B cell (primary cell): Measurements from ENCODE around the gene DCAF4. TPM values are rescaled to one million over a fixed set of nuclear protein-coding genes. Genes with fewer than 3 reads are reported as not detected.

Source experiments
- ATAC-seq: fragments of 200-7000 bp; cut with Tn5 transposase; one replicate; pipeline ENCODE4 v1.10.0; 2021; ENCODE audit warnings: low read depth, mild to moderate bottlenecking, moderate number of reproducible peaks, moderate library complexity
- CTCF ChIA-PET: fragments of 350-600 bp; sonication (Branson Sonifier 250); formaldehyde crosslinking; loops from one replicate; lab custom pipeline; 2021; ENCODE audit warnings: antibody characterized with exemption, inconsistent platforms; lab: Charles Lee
- POLR2A ChIA-PET: fragments of 350-600 bp; sonication (Branson Sonifier 250); formaldehyde crosslinking; loops from one replicate; lab custom pipeline; 2021; ENCODE audit warnings: antibody characterized with exemption; lab: Charles Lee
- DNase-seq: peaks from one replicate; pipeline ENCODE4 v3.0.0; 2013
- H2AFZ ChIP-seq: 2 replicates; pipeline ENCODE4 v1.6.1; 2012; ENCODE audit warnings: mild to moderate bottlenecking, low read depth, low read length; ENCODE audit not compliant: insufficient read depth, poor library complexity, severe bottlenecking
- H3K27ac ChIP-seq, 2 donors: 1 replicate in 1 of 2; 2 replicates in 1 of 2; pipeline ENCODE4 v1.5.1; 2012 to 2013; ENCODE audit warnings: low read length in 2 of 2, mild to moderate bottlenecking in 2 of 2, moderate library complexity in 1 of 2
- H3K27me3 ChIP-seq, 4 experiments: fragments of 200-600 bp in 1 of 4; sonication (generic) in 1 of 4; replicated peaks in 1 of 4; 1 replicate in 2 of 4; 2 replicates in 2 of 4; pipeline versions ENCODE4 v1.6.1 to v1.7.0; 2013 to 2016; ENCODE audit warnings: low read length in 3 of 4, mild to moderate bottlenecking in 2 of 4, mixed read lengths in 1 of 4, moderate library complexity in 1 of 4; ENCODE audit not compliant: insufficient read depth in 4 of 4, control insufficient read depth in 3 of 4; ENCODE audit errors: control extremely low read depth in 1 of 4
- H3K36me3 ChIP-seq, 2 experiments: replicated peaks in 1 of 2; 1 replicate in 1 of 2; 2 replicates in 1 of 2; pipeline versions ENCODE4 v1.6.1 to v1.7.1; 2013; ENCODE audit warnings: low read length in 1 of 2; ENCODE audit not compliant: insufficient read depth in 2 of 2, control insufficient read depth in 1 of 2; ENCODE audit errors: control extremely low read depth in 1 of 2, extremely low read depth in 1 of 2
- H3K4me1 ChIP-seq, 2 donors: fragments of 200-600 bp in 1 of 2; sonication (generic) in 1 of 2; 1 replicate in 1 of 2; 2 replicates in 1 of 2; pipeline versions ENCODE4 v1.5.1 to v1.6.1; 2013 to 2017; ENCODE audit warnings: low read length in 2 of 2; ENCODE audit not compliant: control insufficient read depth in 2 of 2, insufficient read depth in 2 of 2
- H3K4me2 ChIP-seq: replicated peaks from 2 replicates; pipeline ENCODE3; 2012; ENCODE audit warnings: mild to moderate bottlenecking, low read depth, low read length; ENCODE audit not compliant: poor library complexity, severe bottlenecking
- H3K4me3 ChIP-seq, 5 experiments: fragments of 200-600 bp in 1 of 5; sonication (generic) in 1 of 5; 1 replicate in 3 of 5; 2 replicates in 2 of 5; pipeline versions ENCODE4 v1.5.1 to v1.7.0; 2011 to 2016; ENCODE audit warnings: low read length in 4 of 5, mild to moderate bottlenecking in 4 of 5, low read depth in 2 of 5, control low read depth in 1 of 5, moderate library complexity in 1 of 5; ENCODE audit not compliant: insufficient read depth in 1 of 5; ENCODE audit errors: control extremely low read depth in 1 of 5, extremely low read depth in 1 of 5
- H3K79me2 ChIP-seq: fragments of 200-600 bp; sonication (generic); one replicate; pipeline ENCODE4 v1.6.0; 2016; ENCODE audit warnings: low read length; ENCODE audit not compliant: control insufficient read depth, insufficient read depth
- H3K9ac ChIP-seq: fragments of 200-600 bp; sonication (generic); 2 replicates; pipeline ENCODE4 v1.6.1; 2017; ENCODE audit warnings: mild to moderate bottlenecking, low read length, moderate library complexity
- H3K9me3 ChIP-seq, 3 donors: one replicate each; pipeline versions ENCODE4 v1.6.1 to v1.7.1; 2013; ENCODE audit warnings: low read length in 2 of 3; ENCODE audit not compliant: control insufficient read depth in 2 of 3, insufficient read depth in 1 of 3; ENCODE audit errors: control extremely low read depth in 1 of 3
- H4K20me1 ChIP-seq: 2 replicates; pipeline ENCODE4 v1.6.0; 2012; ENCODE audit warnings: mild to moderate bottlenecking, low read length; ENCODE audit not compliant: insufficient read depth, control insufficient read depth, poor library complexity, severe bottlenecking
- H3K27ac Mint-ChIP-seq: one replicate; pipeline ENCODE4 v1.8.0; 2021; ENCODE audit warnings: mixed read lengths
- H3K27me3 Mint-ChIP-seq: one replicate; pipeline ENCODE4 v1.8.0; 2021; ENCODE audit warnings: mixed read lengths
- H3K4me1 Mint-ChIP-seq: one replicate; pipeline ENCODE4 v1.8.0; 2021; ENCODE audit warnings: mixed read lengths
- H3K4me3 Mint-ChIP-seq: one replicate; pipeline ENCODE4 v1.8.0; 2021; ENCODE audit warnings: mixed read lengths
- H3K9me3 Mint-ChIP-seq: one replicate; pipeline ENCODE4 v1.8.0; 2022; ENCODE audit warnings: mixed read lengths; ENCODE audit not compliant: insufficient read depth
- EZH2 ChIP-seq: IDR thresholded peaks from 2 replicates; pipeline ENCODE4 v1.6.1; 2012; ENCODE audit warnings: borderline replicate concordance, low read depth, mild to moderate bottlenecking, moderate library complexity, low read length; ENCODE audit not compliant: insufficient read depth, poor library complexity, severe bottlenecking
- whole genome bisulfite sequencing: methylation state at CpG from one replicate; pipeline ENCODE4 v1.1.5; 2013; ENCODE audit warnings: missing lambda C conversion rate; ENCODE audit not compliant: insufficient coverage; 5-methylcytosine and 5-hydroxymethylcytosine counted together
- intact Hi-C: fragments of 100-400 bp; cut with micrococcal nuclease; formaldehyde crosslinking; loops from one replicate; pipeline ENCODE4 v1.10.0; 2022
- polyA plus RNA-seq: library from polyadenylated mRNA; depleted of rRNA; stranded (reverse); fragments of >200 nt; gene quantifications from 2 replicates; pipeline ENCODE4 v1.2.3, GENCODE V29; 2012
- total RNA-seq, 2 donors: library from RNA; stranded (reverse); fragments of 120-200 nt in 1 of 2; gene quantifications; 1 replicate in 1 of 2; 2 replicates in 1 of 2; pipeline versions ENCODE4 v1.2.3 to v1.2.4, GENCODE V29; 2013 to 2022
- TF ChIP-seq, protein P1 (sequence below): fragments of 200-600 bp; IDR thresholded peaks from one replicate; pipeline ENCODE4 v1.8.0; 2022; ENCODE audit warnings: antibody characterized with exemption, mild to moderate bottlenecking

The DCAF4 gene
- total and polyA plus RNA-seq, 2 donors (not counting 1 experiment from before 2014, with no cell fraction given), result 35.3 to 54.6 TPM

DNA sequence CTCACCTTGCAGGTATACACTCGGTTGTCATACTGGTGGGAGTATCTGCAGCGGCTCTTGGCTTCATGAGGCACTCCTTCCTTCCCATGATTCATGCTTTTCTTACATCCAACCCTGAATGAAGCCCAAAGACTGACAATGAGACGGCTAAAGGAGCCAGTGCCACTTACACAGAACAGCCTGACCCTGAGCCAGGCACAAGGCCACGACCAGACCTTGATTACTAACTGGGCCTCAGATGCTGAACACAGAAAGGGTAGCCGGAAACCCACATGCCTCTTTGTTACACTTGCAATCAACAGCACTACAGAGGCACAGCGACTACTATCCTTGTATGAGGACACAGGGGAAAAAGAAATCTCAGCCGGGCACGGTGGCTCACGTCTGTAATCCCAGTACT, 52.6 kb downstream of the DCAF4 start:
- CTCF ChIA-PET, result interaction anchor here (0.9 kb wide), 1 partner anchor 30 kb away, joined by 3 read pairs; no protein-coding TSS in a partner anchor
- Histone ChIP-seq H3K79me2 (no peaks in the 10 kb centered on the region), H3K4me3 (no peak overlapping the region), H3K9ac (no peak overlapping the region), H2AFZ (no peak overlapping the region), H3K4me2 (no peak overlapping the region), H3K9me3 (peaks cover 0 to under 1% (median 0%) of the 10 kb centered on the region in 3 donors), H4K20me1 (no peaks in the 10 kb centered on the region), H3K27me3 (no peaks in the 10 kb centered on the region), H3K4me1 (no peaks in the 10 kb centered on the region), H3K27ac (no peak overlapping the region), H3K36me3 (peaks cover 13 to 64% of the 10 kb centered on the region in 2 experiments)
- no peaks in the 10 kb centered on the region for H3K4me1 Mint-ChIP-seq
- no peak overlapping the region for H3K4me3 Mint-ChIP-seq
- no peak for TF ChIP-seq EZH2
- TF ChIP-seq, protein P1, sequence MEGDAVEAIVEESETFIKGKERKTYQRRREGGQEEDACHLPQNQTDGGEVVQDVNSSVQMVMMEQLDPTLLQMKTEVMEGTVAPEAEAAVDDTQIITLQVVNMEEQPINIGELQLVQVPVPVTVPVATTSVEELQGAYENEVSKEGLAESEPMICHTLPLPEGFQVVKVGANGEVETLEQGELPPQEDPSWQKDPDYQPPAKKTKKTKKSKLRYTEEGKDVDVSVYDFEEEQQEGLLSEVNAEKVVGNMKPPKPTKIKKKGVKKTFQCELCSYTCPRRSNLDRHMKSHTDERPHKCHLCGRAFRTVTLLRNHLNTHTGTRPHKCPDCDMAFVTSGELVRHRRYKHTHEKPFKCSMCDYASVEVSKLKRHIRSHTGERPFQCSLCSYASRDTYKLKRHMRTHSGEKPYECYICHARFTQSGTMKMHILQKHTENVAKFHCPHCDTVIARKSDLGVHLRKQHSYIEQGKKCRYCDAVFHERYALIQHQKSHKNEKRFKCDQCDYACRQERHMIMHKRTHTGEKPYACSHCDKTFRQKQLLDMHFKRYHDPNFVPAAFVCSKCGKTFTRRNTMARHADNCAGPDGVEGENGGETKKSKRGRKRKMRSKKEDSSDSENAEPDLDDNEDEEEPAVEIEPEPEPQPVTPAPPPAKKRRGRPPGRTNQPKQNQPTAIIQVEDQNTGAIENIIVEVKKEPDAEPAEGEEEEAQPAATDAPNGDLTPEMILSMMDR, result no peak
- no peak overlapping the region for H3K27ac Mint-ChIP-seq
- no peaks in the 10 kb centered on the region for H3K9me3 Mint-ChIP-seq
- intact Hi-C loops, result no loop called here
- no peak for DNase-seq
- 98% methylated on average over 9 of the region's 9 CpGs for WGBS
- ATAC-seq, result no peak
- no peaks in the 10 kb centered on the region for H3K27me3 Mint-ChIP-seq
- POLR2A ChIA-PET, result no interaction called here

DNA sequence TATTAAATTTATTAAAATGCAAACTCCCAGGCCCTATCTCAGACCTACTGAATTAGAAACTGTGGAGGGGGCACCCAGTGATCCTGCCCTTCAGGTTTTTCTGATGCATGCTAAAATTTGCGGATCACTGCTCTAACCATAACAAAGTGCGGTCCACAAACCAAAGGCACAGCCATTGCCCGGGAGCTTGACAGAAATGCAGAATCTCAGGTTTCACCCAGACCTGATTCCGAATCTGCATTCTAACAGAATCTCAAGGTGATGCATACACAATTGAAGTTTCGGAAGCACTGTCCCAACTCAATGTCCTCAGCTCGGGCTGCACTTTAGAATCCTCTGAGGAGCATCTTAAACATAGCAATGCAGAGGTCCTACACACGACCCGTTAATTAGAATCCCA, 54.6 kb downstream of the DCAF4 start:
- POLR2A ChIA-PET, result no interaction called here
- no peak overlapping the region for H3K4me3 Mint-ChIP-seq

More for the DNA sequence above, 54.6 kb downstream of the DCAF4 start:
- TF ChIP-seq, protein P1, result no peak
- TF ChIP-seq EZH2, result no peak
- Mint-ChIP-seq H3K9me3 (no peaks in the 10 kb centered on the region), H3K27me3 (no peaks in the 10 kb centered on the region), H3K27ac (no peak overlapping the region), H3K4me1 (no peaks in the 10 kb centered on the region)
- Histone ChIP-seq H3K4me3 (no peak overlapping the region), H3K79me2 (peaks cover 4% of the 10 kb centered on the region), H2AFZ (no peak overlapping the region), H4K20me1 (no peaks in the 10 kb centered on the region), H3K4me1 (no peaks in the 10 kb centered on the region), H3K27ac (no peak overlapping the region), H3K9ac (no peak overlapping the region), H3K9me3 (peaks cover 0 to 4% (median 0%) of the 10 kb centered on the region in 3 donors), H3K36me3 (peaks cover 4 to 46% of the 10 kb centered on the region in 2 experiments), H3K27me3 (no peaks in the 10 kb centered on the region), H3K4me2 (no peak overlapping the region)
- WGBS, result 98% methylated on average over 6 of the region's 8 CpGs
- CTCF ChIA-PET, result no interaction called here
- no peak for DNase-seq
- no peak for ATAC-seq
- intact Hi-C loops, result no loop called here
